Neural progenitor cell (in vitro differentiated cells): ENCODE data around the gene HPSE2. TPM values are rescaled to one million over a fixed set of nuclear protein-coding genes. Genes with fewer than 3 reads are reported as not detected.
A peak's percentile ranks its signal among the peaks of the same experiment; 100 is the strongest.
"Not testable (repeated sequence)": the region's sequence is repeated elsewhere in the genome, so short reads cannot be mapped to it uniquely, and the experiment has no call there.

Source experiments
- DNase-seq: peaks from one replicate; pipeline ENCODE4 v3.0.0-alpha.2; 2016; ENCODE audit warnings: low spot score
- H2AFZ ChIP-seq: fragments of 200-600 bp; sonication (generic); replicated peaks from 2 replicates; pipeline ENCODE4 v1.6.1; 2016; ENCODE audit warnings: antibody characterized with exemption
- H3F3A ChIP-seq: fragments of 200-600 bp; sonication (generic); 2 replicates; pipeline ENCODE4 v1.6.1; 2016; ENCODE audit warnings: antibody characterized with exemption, low read depth
- H3K27ac ChIP-seq: fragments of 200-600 bp; sonication (generic); 2 replicates; pipeline ENCODE4 v1.5.1; 2016; ENCODE audit warnings: mild to moderate bottlenecking
- H3K27me3 ChIP-seq: fragments of 200-600 bp; sonication (generic); 2 replicates; pipeline ENCODE4 v1.6.1; 2016; ENCODE audit warnings: mild to moderate bottlenecking, moderate library complexity
- H3K36me3 ChIP-seq: fragments of 200-600 bp; sonication (generic); 2 replicates; pipeline ENCODE4 v1.5.1; 2016
- H3K4me1 ChIP-seq: fragments of 200-600 bp; sonication (generic); 2 replicates; pipeline ENCODE4 v1.6.1; 2016; ENCODE audit warnings: mixed run types
- H3K4me2 ChIP-seq: fragments of 200-600 bp; sonication (generic); 2 replicates; pipeline ENCODE4 v1.6.1; 2016
- H3K4me3 ChIP-seq: fragments of 200-600 bp; sonication (generic); 2 replicates; pipeline ENCODE4 v1.5.1; 2016
- H3K79me2 ChIP-seq: fragments of 200-600 bp; sonication (generic); 2 replicates; pipeline ENCODE4 v1.6.1; 2016; ENCODE audit warnings: low read depth
- H3K9ac ChIP-seq: fragments of 200-600 bp; sonication (generic); 2 replicates; pipeline ENCODE4 v1.6.1; 2016
- H3K9me3 ChIP-seq: fragments of 200-600 bp; sonication (generic); 2 replicates; pipeline ENCODE4 v1.5.1; 2016; ENCODE audit warnings: low read depth
- H4K20me1 ChIP-seq: fragments of 200-600 bp; sonication (generic); 2 replicates; pipeline ENCODE4 v1.6.1; 2016; ENCODE audit warnings: low read depth
- H3K27ac Mint-ChIP-seq: 3 replicates; pipeline ENCODE4 v1.8.0; 2021; ENCODE audit warnings: mixed read lengths
- H3K27me3 Mint-ChIP-seq: 2 replicates; pipeline ENCODE4 v1.8.0; 2022; ENCODE audit warnings: low read depth, mild to moderate bottlenecking, inconsistent platforms, moderate library complexity, mixed read lengths; ENCODE audit not compliant: insufficient read depth
- H3K36me3 Mint-ChIP-seq: 3 replicates; pipeline ENCODE4 v1.8.0; 2021; ENCODE audit warnings: mixed read lengths
- H3K4me1 Mint-ChIP-seq: 3 replicates; pipeline ENCODE4 v1.8.0; 2021; ENCODE audit warnings: mixed read lengths
- H3K4me3 Mint-ChIP-seq: 3 replicates; pipeline ENCODE4 v1.8.0; 2021; ENCODE audit warnings: mild to moderate bottlenecking, moderate library complexity, mixed read lengths
- H3K9me3 Mint-ChIP-seq: 3 replicates; pipeline ENCODE4 v1.8.0; 2020; ENCODE audit warnings: mixed read lengths
- EZH2 ChIP-seq: fragments of 200-600 bp; sonication (generic); IDR thresholded peaks from 2 replicates; pipeline ENCODE4 v1.6.1; 2017; ENCODE audit warnings: antibody characterized with exemption, mild to moderate bottlenecking, moderate library complexity
- EZH2phosphoT487 ChIP-seq: fragments of 200-600 bp; sonication (generic); IDR thresholded peaks from 2 replicates; pipeline ENCODE4 v1.6.1; 2017; ENCODE audit warnings: antibody characterized with exemption
- total RNA-seq: library from RNA; depleted of rRNA; stranded (reverse); fragments of >200 nt; gene quantifications from 2 replicates; pipeline ENCODE4 v1.2.3, GENCODE V29; 2015; ENCODE audit warnings: low replicate concordance
- TF ChIP-seq, protein P1 (sequence below): fragments of 200-600 bp; sonication (generic); IDR thresholded peaks from 2 replicates; pipeline ENCODE4 v1.5.1; 2017; ENCODE audit warnings: antibody characterized with exemption, mild to moderate bottlenecking

HPSE2 gene
- total RNA-seq, 1 donor from 2014 or later, result 3.4 TPM

DNA sequence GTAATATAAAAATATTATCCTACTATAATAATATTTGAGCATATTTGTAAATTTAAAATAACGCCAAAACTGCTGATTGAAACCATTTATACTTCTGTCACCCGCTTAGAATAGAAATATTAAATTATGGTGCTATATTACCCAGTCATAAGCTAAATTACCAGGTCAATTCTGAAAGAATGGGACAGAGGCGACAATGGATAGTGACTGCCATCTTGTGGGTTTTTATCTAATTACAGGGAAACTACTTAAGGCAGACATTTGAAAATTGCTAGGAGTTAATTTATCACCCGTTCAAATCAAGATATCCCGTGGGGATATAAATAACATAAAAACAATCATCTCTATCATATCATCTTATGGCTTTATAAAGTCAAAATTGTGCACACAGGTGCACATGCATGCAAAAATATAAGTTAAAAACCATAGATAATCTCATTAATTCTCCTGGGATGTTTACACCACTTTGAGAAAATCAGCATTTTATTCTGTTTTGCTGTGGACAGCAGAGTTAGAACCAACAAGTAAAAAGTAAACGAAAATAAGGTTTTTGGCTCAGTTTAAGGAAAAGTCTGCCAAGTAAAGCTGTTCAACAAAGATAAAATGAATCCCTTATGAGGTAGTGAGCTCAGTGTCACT is 41.3 kb upstream of the HPSE2 start:
- no peaks in the 10 kb centered on the region for H3K27me3 ChIP-seq
- H2AFZ ChIP-seq, result peak overlapping the region; percentile 5
- H3K4me2 ChIP-seq, result no peak overlapping the region
- no peak overlapping the region for H3K9ac ChIP-seq
- H4K20me1 ChIP-seq, result no peaks in the 10 kb centered on the region
- no peaks in the 10 kb centered on the region for H3K9me3 ChIP-seq
- Mint-ChIP-seq H3K36me3 (no peaks in the 10 kb centered on the region), H3K4me3 (no peak overlapping the region), H3K4me1 (no peaks in the 10 kb centered on the region), H3K27me3 (no peaks in the 10 kb centered on the region), H3K27ac (no peak overlapping the region), H3K9me3 (peaks cover 6% of the 10 kb centered on the region)
- H3K36me3 ChIP-seq, result no peaks in the 10 kb centered on the region
- no peak overlapping the region for H3K27ac ChIP-seq
- H3K4me1 ChIP-seq, result no peaks in the 10 kb centered on the region
- H3K4me3 ChIP-seq, result no peak overlapping the region
- DNase-seq, result peak; percentile 45
- TF ChIP-seq, protein P1, sequence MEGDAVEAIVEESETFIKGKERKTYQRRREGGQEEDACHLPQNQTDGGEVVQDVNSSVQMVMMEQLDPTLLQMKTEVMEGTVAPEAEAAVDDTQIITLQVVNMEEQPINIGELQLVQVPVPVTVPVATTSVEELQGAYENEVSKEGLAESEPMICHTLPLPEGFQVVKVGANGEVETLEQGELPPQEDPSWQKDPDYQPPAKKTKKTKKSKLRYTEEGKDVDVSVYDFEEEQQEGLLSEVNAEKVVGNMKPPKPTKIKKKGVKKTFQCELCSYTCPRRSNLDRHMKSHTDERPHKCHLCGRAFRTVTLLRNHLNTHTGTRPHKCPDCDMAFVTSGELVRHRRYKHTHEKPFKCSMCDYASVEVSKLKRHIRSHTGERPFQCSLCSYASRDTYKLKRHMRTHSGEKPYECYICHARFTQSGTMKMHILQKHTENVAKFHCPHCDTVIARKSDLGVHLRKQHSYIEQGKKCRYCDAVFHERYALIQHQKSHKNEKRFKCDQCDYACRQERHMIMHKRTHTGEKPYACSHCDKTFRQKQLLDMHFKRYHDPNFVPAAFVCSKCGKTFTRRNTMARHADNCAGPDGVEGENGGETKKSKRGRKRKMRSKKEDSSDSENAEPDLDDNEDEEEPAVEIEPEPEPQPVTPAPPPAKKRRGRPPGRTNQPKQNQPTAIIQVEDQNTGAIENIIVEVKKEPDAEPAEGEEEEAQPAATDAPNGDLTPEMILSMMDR, result peak; percentile 88
- TF ChIP-seq EZH2phosphoT487, result no peak
- TF ChIP-seq EZH2, result no peak
- H3K79me2 ChIP-seq, result no peaks in the 10 kb centered on the region
- no peaks in the 10 kb centered on the region for H3F3A ChIP-seq

DNA sequence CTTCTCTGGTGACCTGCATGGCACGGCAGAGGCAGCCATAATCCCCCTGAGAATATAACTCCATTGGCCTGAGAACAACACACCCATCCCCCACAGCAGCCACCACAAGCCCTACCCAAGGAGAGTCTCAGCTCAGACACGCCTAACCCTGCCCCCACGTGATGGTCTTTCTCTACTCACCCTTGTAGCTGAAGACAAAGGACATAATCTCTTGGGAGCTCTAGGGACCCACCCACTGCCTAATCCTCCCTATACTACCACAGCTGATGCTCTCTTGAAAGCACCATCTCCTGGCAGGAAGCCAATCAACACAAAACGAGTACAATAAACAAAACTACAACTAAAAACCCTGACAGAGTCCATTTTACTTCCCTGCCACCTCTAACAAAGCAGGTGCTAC is 30.7 kb upstream of the HPSE2 start:
- H4K20me1 ChIP-seq, result no peaks in the 10 kb centered on the region
- Mint-ChIP-seq H3K9me3 (peaks cover 17% of the 10 kb centered on the region), H3K4me1 (peaks cover 5% of the 10 kb centered on the region), H3K4me3 (no peak overlapping the region), H3K27ac (no peak overlapping the region), H3K36me3 (no peaks in the 10 kb centered on the region), H3K27me3 (peaks cover 2% of the 10 kb centered on the region)
- peaks cover 21% of the 10 kb centered on the region for H3F3A ChIP-seq
- H3K36me3 ChIP-seq, result no peaks in the 10 kb centered on the region
- H3K27me3 ChIP-seq, result no peaks in the 10 kb centered on the region
- H3K27ac ChIP-seq, result peak overlapping the region; percentile 91
- H3K9ac ChIP-seq, result no peak overlapping the region
- DNase-seq, result peak; percentile 87
- peaks cover 16% of the 10 kb centered on the region for H3K4me1 ChIP-seq
- no peak overlapping the region for H3K4me3 ChIP-seq
- TF ChIP-seq EZH2, result no peak
- TF ChIP-seq EZH2phosphoT487, result no peak
- TF ChIP-seq, protein P1, result no peak
- peak overlapping the region; percentile 61 for H3K4me2 ChIP-seq
- H3K9me3 ChIP-seq, result peaks cover 3% of the 10 kb centered on the region
- no peaks in the 10 kb centered on the region for H3K79me2 ChIP-seq
- H2AFZ ChIP-seq, result no peak overlapping the region

DNA sequence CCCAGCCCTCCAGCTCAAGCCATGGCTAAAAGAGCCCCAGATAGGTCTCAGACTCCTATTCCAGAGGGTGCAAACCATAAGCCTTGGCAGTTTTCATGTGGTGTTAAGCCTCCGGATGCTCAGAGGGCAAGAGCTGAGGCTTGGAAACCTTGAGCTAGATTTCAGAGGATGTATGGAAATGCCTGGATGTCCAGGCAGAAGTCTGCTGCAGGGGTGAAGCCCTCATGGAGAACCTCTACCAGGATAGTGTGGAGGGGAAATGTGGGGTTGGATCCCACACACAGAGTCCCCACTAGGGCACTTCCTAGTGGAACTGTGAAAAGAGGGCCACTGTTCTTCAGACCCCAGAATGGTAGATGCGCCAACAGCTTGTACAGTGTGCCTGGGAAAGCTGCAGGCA is 13.2 kb upstream of the HPSE2 start:
- Histone ChIP-seq H3K4me2 (no peak overlapping the region), H3K27ac (no peak overlapping the region), H4K20me1 (no peaks in the 10 kb centered on the region), H3K4me3 (no peak overlapping the region), H3K27me3 (no peaks in the 10 kb centered on the region), H3K9ac (no peak overlapping the region), H3K79me2 (no peaks in the 10 kb centered on the region), H3K36me3 (no peaks in the 10 kb centered on the region), H2AFZ (no peak overlapping the region), H3F3A (no peaks in the 10 kb centered on the region), H3K4me1 (no peaks in the 10 kb centered on the region), H3K9me3 (peaks cover 6% of the 10 kb centered on the region)
- no peak for DNase-seq
- H3K27me3 Mint-ChIP-seq, result peaks cover 6% of the 10 kb centered on the region
- H3K9me3 Mint-ChIP-seq, result peaks cover 26% of the 10 kb centered on the region
- no peak overlapping the region for H3K4me3 Mint-ChIP-seq
- no peak overlapping the region for H3K27ac Mint-ChIP-seq
- TF ChIP-seq EZH2phosphoT487 (no peak), EZH2 (no peak)
- TF ChIP-seq, protein P1, result no peak
- no peaks in the 10 kb centered on the region for H3K4me1 Mint-ChIP-seq
- no peaks in the 10 kb centered on the region for H3K36me3 Mint-ChIP-seq

DNA sequence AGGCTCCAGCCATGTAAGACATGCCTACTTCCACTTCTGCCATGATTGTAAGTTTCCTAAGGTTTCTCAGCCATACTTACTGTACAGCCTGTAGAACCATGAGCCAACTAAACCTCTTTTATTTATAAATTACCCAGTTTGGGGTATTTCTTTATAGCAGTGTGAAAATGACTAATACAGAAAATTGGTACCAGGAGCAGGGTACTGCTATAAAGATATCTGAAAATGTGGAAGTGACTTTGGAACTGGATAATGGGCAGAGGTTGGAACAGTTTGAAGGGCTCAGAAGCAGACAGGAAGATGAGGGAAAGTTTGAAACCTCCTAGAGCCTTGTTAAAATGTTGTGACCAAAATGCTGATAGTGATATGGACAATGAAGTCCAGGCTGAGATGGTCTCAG is 12.2 kb upstream of the HPSE2 start:
- not testable (repeated sequence) for H3F3A ChIP-seq, H4K20me1 ChIP-seq, H3K4me3 ChIP-seq, H3K36me3 ChIP-seq, H3K36me3 Mint-ChIP-seq, DNase-seq, H3K4me3 Mint-ChIP-seq, H3K4me1 ChIP-seq, H2AFZ ChIP-seq, H3K27me3 ChIP-seq, H3K27me3 Mint-ChIP-seq, H3K4me2 ChIP-seq, H3K4me1 Mint-ChIP-seq, H3K79me2 ChIP-seq, H3K27ac ChIP-seq, H3K9me3 ChIP-seq, H3K27ac Mint-ChIP-seq, H3K9ac ChIP-seq
- H3K9me3 Mint-ChIP-seq, result peaks cover 26% of the 10 kb centered on the region
